Measurements from ENCODE around the gene ATP4A. TPM values are rescaled to one million over a fixed set of nuclear protein-coding genes. Genes with fewer than 3 reads are reported as not detected.

The ATP4A gene
- total RNA-seq, 2 donors from 2014 or later = 0.18 TPM; not detected in 1

- Histone ChIP-seq H3K9ac (ENCODE audit: extremely low read depth, low read length, poor library complexity, severe bottlenecking) (peak overlapping the region; percentile 81), H3K36me3 (ENCODE audit: control insufficient read depth, insufficient read depth, low read length) (peaks cover 36% of the 10 kb centered on the region), H3K27ac (ENCODE audit: low read depth, low read length) (no peak overlapping the region), H3K4me3 (ENCODE audit: low read length) (peak overlapping the region; percentile 99), H3K4me1 (ENCODE audit: control insufficient read depth, insufficient read depth, low read length) (peaks cover 10% of the 10 kb centered on the region), H3K9me3 (ENCODE audit: control insufficient read depth, low read length) (no peaks in the 10 kb centered on the region), H3K27me3 (ENCODE audit: control insufficient read depth, insufficient read depth, low read length, poor library complexity, severe bottlenecking) (no peaks in the 10 kb centered on the region)
- Mint-ChIP-seq H3K27me3 (ENCODE audit: insufficient read depth) (no peaks in the 10 kb centered on the region), H3K36me3 (ENCODE audit: low read depth) (peaks cover 47% of the 10 kb centered on the region), H3K27ac (peak overlapping the region; percentile 91), H3K9me3 (no peaks in the 10 kb centered on the region), H3K4me1 (peaks cover 22% of the 10 kb centered on the region), H3K4me3 (peak overlapping the region; percentile 84)
- DNase-seq = no peak
- no peak for TF ChIP-seq CTCF (conservative IDR thresholded peaks at IDR 0.05)
- 7 to 16% methylated on average over 14 to 27 of the region's 27 CpGs for WGBS, 2 experiments (ENCODE audit: insufficient coverage in 1 of 2, insufficient read length in 1 of 2)
Observed at GRCh38 chr19:35545855-35546381, 17.5 kb downstream of the ATP4A start.

- 0% methylated on average over 51 to 85 of the region's 85 CpGs for WGBS, 2 experiments (ENCODE audit: insufficient coverage in 1 of 2, insufficient read length in 1 of 2)
- DNase-seq = peak; percentile 96
- Histone ChIP-seq H3K36me3 (ENCODE audit: control insufficient read depth, insufficient read depth, low read length) (peaks cover 37% of the 10 kb centered on the region), H3K4me3 (ENCODE audit: low read length) (peak within 1 kb of the TSS; percentile 99), H3K27ac (ENCODE audit: low read depth, low read length) (peak within 1 kb of the TSS; percentile 24), H3K4me1 (ENCODE audit: control insufficient read depth, insufficient read depth, low read length) (peaks cover 10% of the 10 kb centered on the region), H3K27me3 (ENCODE audit: control insufficient read depth, insufficient read depth, low read length, poor library complexity, severe bottlenecking) (no peaks in the 10 kb centered on the region), H3K9me3 (ENCODE audit: control insufficient read depth, low read length) (no peaks in the 10 kb centered on the region), H3K9ac (ENCODE audit: extremely low read depth, low read length, poor library complexity, severe bottlenecking) (peak within 1 kb of the TSS; percentile 81)
- Mint-ChIP-seq H3K27me3 (ENCODE audit: insufficient read depth) (no peaks in the 10 kb centered on the region), H3K36me3 (ENCODE audit: low read depth) (peaks cover 45% of the 10 kb centered on the region), H3K4me3 (peak within 1 kb of the TSS; percentile 84), H3K4me1 (peaks cover 22% of the 10 kb centered on the region), H3K9me3 (no peaks in the 10 kb centered on the region), H3K27ac (peak within 1 kb of the TSS; percentile 91)
- TF ChIP-seq CTCF (conservative IDR thresholded peaks at IDR 0.05) = no peak
Observed at GRCh38 chr19:35545001-35545854, 18.2 kb downstream of the ATP4A start, which contains the start of gene TMEM147. TSS of gene TMEM147 (plus strand) at chr19:35545626. CDS start at chr19:35545740, 114 bp downstream.

GRCh38 chr19:35544110-35544802 lies 19.2 kb downstream of the ATP4A start:
- H3K27ac Mint-ChIP-seq = peak overlapping the region; percentile 86
- H3K36me3 Mint-ChIP-seq (ENCODE audit: low read depth) = peaks cover 48% of the 10 kb centered on the region
- Histone ChIP-seq H3K36me3 (ENCODE audit: control insufficient read depth, insufficient read depth, low read length) (peaks cover 29% of the 10 kb centered on the region), H3K4me3 (ENCODE audit: low read length) (peak overlapping the region; percentile 99), H3K4me1 (ENCODE audit: control insufficient read depth, insufficient read depth, low read length) (peaks cover 10% of the 10 kb centered on the region), H3K9ac (ENCODE audit: extremely low read depth, low read length, poor library complexity, severe bottlenecking) (peak overlapping the region; percentile 81), H3K9me3 (ENCODE audit: control insufficient read depth, low read length) (no peaks in the 10 kb centered on the region), H3K27me3 (ENCODE audit: control insufficient read depth, insufficient read depth, low read length, poor library complexity, severe bottlenecking) (no peaks in the 10 kb centered on the region), H3K27ac (ENCODE audit: low read depth, low read length) (no peak overlapping the region)
- 86 to 89% methylated on average over 3 of the region's 3 CpGs for WGBS, 2 experiments (ENCODE audit: insufficient coverage in 1 of 2, insufficient read length in 1 of 2)
- TF ChIP-seq CTCF (conservative IDR thresholded peaks at IDR 0.05) = no peak
- H3K27me3 Mint-ChIP-seq (ENCODE audit: insufficient read depth) = no peaks in the 10 kb centered on the region
- H3K9me3 Mint-ChIP-seq = no peaks in the 10 kb centered on the region
- H3K4me1 Mint-ChIP-seq = peaks cover 21% of the 10 kb centered on the region
- H3K4me3 Mint-ChIP-seq = peak overlapping the region; percentile 84
- DNase-seq = no peak
